Measurements from ENCODE around the gene SOBP.
A peak's percentile ranks its signal among the peaks of the same experiment; 100 is the strongest.

The SOBP gene

DNA sequence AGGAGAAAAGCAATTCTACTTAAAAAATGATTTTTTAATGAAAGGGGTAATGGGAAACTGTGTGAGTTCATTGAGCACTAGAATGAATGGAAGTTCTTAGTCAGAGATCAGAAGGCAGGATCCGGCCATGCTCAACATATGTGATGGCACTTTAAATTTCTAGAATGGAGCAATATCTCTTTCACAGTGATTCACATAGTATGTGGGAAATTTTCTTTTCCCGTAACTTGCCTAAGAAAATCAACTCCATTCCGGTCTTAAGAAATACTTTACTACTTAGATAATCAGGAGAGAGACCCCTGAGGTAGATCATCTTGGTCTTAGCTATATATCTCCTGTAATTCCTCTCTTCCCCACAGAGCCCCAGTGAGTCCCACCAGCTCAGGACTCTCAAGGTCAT is 202.4 kb downstream of the SOBP start:
- no peak for DNase-seq (ENCODE audit: low spot score)

DNA sequence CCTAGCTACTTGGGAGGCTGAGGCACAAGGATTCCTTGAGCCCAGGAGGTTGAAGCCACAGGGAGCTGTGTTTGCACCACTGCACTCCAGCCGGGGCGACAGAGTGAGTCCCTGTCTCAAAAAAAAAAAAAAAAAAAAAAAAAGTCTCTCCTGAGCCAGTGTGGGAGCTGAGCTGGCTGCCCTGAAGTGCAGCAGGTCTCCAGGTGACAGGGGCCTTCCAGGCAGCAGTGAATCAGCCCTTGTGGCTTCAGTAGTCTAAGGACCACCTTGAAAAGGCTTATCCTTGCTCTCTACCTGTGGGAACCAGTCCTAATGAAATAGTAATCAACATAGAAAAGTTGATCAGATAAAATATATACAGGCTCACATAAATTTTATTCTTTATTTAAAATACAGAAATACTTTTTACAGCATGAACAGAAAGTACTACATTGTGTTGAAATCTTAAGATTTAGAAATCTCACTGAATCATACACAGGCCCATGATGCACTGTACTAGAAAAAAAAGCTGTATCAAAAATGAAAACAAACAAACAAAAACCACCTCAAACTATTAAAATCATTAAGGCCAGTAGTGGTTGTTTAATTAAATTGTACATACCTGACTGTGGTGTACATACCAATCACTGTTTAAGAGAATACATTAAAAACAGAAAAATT is 205.3 kb downstream of the SOBP start:
- DNase-seq (ENCODE audit: low spot score): no peak

DNA sequence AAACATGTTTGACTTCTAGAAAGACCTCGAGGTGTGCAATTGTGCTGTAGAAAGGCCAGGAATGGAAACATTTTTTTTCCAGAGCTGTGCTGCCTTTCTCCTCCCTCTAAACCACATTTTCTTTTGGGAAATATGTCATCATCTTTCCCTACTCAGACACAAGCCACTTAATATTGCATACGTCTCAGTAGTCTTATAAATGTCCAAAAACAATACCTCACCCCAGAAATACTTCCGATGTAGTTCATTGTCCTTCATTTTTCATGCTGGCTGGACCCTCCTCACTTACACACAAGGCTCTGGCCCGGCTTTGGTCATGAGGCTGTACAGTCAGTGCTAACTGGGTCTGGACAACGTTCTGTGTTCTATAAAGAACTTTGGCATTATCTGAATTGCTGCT is 207.8 kb downstream of the SOBP start:
- DNase-seq (ENCODE audit: low spot score): no peak

DNA sequence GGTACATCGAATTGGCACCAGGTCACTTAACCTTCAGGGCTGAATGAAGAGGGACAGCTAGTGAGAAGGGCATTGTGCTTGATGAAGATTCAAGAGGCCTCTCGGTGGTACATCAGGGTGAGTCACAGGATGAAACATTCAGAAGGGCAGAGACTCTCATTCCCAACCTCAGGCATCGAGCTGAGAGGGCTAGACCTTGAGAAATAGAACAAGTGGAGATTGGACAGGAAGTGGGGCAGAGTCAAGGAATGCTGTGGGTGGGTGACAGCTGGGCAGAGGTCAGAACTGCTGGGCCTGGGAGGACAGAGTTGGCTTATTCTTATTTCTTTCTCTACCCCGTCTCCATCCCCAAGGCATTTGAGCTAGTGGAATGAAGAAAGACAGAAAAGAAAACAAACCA is 208.2 kb downstream of the SOBP start:
- no peak for DNase-seq (ENCODE audit: low spot score)

DNA sequence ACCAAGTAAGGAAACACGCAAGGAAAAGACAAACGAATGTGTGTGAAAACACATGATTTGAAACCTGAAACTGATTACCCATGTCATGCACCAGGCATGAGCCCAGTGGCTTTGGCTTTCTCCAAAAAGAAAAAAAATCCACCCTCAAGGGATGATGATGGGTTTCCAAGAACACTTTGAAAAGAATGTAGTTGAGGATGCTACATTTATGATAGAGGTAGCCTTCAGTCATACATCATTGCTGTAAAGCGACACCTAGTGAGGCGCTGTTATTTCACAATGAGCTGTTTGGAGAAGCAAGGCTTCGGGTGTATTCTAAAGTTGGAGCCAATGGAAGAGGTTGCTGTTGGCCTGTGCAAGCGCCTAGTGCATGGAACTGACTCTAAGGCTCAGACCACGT is 209.3 kb downstream of the SOBP start:
- no peak for DNase-seq (ENCODE audit: low spot score)

DNA sequence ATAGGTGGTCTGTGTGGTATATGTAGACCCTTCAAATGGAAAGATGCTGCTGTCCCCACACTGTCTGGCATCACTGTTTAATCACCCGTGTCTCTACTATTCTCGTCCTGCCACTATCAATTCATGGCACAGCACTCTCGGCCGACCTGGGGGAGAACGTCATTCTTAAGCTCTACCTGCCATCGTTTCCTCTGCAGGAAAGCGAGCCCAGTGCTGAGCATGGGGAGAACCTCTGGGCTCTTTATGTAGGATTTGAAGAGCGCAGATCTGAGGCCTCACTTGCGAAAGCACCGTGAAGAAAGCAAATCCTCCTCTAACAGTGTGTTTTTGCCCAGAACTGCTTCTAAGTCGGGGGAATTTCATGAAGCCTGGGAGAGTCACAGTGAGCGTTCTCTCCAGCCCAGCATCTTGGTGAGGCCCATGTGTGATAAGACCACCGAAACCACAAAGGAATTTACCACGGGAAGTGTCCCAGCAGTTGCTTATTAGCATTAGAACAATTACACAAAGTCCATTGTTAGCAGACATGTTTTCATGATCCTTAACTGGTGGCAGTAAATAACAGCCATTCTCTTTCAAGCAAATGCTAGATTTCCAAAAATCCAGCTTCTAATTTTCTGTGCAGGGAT is 209.9 kb downstream of the SOBP start:
- DNase-seq (ENCODE audit: low spot score): no peak

DNA sequence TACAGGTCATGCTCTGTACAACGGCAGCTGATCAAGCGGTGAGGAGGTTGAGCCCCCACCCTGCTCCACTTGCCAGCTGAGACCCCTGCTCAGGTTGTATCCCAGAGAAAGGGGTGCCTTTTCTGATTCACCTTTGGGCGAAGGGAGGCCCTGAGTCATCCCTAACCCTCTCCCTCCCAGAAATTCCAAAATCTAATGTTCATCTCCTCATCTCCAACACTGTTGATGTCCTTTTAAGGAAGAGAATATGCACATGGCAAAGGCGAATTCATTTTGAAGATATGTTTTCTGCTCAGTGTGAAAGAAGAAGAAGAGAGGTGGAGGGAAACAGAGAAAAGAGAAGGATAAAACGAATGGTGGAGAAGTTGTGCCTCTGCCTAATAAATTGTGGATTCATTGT is 213.7 kb downstream of the SOBP start:
- no peak for DNase-seq (ENCODE audit: low spot score)

DNA sequence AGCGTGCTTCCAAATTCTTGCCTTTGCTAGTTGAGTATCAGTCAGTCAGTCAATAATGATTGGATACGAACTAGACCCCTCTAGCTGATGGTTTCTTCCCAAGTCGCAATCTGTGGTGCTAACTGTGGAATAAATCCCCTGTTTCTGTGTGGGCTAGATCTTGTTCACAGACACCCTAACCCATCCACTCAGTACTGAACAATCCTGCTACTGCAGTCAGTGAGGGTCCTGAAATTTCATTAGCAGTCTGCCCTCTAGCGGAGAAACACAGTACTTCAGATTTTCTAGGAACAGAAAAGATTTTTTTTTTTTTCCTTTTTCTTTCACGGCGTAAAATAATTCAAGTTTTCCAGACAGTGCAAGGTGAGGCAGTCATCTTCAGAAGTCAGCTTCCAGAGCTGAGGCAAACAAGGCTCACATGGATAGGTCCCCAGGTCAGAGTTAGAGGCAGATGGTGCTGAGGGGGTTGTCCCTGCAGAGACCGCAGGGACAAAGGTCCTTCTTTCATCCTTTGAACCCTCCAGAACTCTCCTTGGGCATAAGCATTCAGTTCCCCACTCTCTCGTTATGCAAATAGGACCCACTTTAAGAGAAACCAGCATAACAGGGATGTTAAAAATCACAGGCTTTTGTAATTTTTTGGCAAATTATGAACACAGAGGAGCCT is 214.6 kb downstream of the SOBP start:
- DNase-seq (ENCODE audit: low spot score): peak; percentile 28

DNA sequence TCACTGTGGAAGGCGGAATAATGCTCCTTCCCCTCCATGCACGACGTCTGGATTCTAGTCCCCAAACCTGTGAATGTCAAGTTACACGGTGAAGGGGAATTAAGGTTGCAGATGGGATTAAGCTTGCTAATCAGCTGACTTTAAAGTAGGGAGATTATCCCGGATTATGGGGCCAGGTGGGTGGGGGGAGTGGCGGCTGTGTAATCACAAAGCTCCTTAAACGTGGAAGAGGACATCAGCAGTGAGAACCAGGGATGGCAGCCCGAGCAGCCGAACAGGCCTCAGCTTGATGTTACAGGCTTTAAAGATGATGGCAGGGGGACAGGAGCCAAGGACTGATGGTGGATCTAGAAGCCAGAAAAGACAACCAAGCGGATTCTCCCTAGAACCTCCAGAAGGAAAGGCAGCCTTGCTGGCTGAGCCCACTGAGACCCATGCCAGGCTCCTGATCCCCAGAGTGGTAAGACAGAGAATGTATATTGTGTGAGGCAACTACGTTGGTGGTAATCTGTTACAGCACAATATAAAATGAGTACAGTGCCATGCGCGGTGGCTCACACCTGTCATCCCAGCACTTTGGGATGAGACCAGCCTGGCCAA is 216.7 kb downstream of the SOBP start:
- no peak for DNase-seq (ENCODE audit: low spot score)

DNA sequence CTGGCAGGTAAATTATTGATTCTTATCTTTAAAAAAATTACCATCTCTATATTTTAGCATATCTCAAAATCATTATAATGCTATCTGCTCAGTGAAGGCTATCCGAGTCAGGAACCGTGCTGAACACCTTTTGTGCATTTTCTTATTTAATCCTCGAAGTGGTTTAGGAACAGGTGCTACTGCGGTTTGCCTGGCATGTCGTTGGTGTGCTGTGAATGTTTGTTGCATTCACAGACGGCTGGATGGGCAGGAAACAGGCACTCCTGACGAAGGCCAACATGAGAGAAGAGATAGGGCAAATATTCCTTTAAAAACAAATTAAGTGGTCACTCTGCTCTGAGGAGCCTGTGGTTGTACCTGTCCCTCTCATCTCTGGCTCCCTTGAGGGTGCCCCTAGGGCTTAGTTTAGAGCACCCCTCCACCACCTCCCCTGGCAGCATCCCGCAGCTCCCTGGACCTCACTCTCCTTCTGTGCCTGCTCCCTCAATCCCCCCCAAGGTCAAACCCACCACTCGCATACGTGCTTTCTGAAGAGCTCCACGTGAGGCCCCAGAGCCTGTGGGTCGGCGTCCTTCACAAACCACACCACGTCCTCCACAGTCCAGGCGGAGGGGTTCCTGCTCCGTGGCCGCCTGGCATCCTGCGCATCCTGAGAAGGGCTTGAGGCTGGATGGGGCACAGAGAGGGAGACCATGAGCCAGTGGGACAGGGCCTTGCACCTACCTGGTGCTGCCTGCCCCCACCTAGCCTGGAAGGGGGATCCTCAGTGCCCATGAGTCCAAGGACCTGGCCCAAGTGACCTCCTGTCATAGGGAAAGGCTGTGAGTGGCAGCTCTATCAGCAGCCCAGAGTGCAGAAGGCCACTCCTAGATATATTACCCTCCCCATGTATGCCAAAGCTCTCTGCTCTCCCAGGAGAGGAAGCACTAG is 217.7 kb downstream of the SOBP start:
- DNase-seq (ENCODE audit: low spot score): no peak

DNA sequence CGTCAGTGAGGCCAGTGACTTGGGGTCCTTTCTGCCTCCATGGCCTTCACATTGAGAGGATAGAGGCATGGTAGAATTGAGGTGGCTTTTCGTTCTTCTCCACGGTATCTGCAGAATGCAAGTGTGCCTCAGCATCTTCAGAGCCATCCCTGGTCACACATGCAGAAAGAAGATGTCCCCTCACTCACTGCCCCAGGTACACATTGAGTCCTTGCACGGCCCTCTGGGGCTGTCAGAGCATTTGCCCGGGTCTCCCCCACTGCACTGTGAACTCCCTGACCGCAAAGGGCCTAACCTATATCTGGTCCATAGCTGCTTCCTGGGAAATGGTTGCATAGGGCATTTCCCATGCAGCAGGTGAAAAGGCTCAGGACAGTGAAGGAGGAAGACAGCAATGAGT is 218.5 kb downstream of the SOBP start:
- DNase-seq (ENCODE audit: low spot score): no peak

DNA sequence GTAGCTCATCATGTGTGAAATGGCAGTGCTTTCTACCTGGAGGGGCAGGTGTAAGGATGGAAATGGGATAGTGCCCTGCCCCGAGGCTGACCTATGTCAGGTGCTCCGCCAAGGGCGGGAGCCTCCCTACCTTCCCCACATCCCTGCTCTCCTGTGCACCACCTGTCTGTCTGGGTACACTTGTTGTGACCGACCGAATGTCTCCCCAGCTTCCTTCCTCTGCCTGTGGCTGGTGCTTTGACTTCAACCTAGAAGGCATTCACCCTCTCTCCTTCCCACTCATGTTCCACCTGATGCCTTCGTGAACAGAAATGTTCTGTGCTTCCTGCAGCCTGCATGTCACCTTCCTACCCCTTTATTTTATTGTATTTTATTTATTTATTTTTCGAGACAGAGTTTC is 219.4 kb downstream of the SOBP start:
- DNase-seq (ENCODE audit: low spot score): no peak

Data from LoVo (cell line).